ENCODE results near the gene OLFM2. TPM values are rescaled to one million over a fixed set of nuclear protein-coding genes. Genes with fewer than 3 reads are reported as not detected.
A peak's percentile ranks its signal among the peaks of the same experiment; 100 is the strongest.
"Not testable (repeated sequence)": the region's sequence is repeated elsewhere in the genome, so short reads cannot be mapped to it uniquely, and the experiment has no call there.

OLFM2 gene
- total RNA-seq, 1 donor from 2014 or later = 8.5 TPM

- no peak overlapping the region for H3K27ac ChIP-seq
- no peaks in the 10 kb centered on the region for H3K27me3 ChIP-seq (ENCODE audit: low read depth)
- no peaks in the 10 kb centered on the region for H3K4me1 ChIP-seq
- no peaks in the 10 kb centered on the region for H3K9me3 ChIP-seq
- no peak overlapping the region for H3K4me3 ChIP-seq
- TF ChIP-seq CTCF (IDR thresholded peaks at IDR 0.05) = no peak
- intact Hi-C loops (cut with DNase I) = no loop called here
- DNase-seq = no peak
- no peaks in the 10 kb centered on the region for H3K36me3 ChIP-seq
- no peak for ATAC-seq
Observed at GRCh38 chr19:9952276-9952675, 16.0 kb upstream of the OLFM2 start.

- no peaks in the 10 kb centered on the region for H3K36me3 ChIP-seq
- intact Hi-C loops (cut with DNase I) = no loop called here
- no peak overlapping the region for H3K27ac ChIP-seq
- ATAC-seq (no peak), DNase-seq (no peak)
- no peaks in the 10 kb centered on the region for H3K27me3 ChIP-seq (ENCODE audit: low read depth)
- H3K4me3 ChIP-seq = no peak overlapping the region
- no peak for TF ChIP-seq CTCF (IDR thresholded peaks at IDR 0.05)
- H3K4me1 ChIP-seq = no peaks in the 10 kb centered on the region
- H3K9me3 ChIP-seq = no peaks in the 10 kb centered on the region
Observed at GRCh38 chr19:9947441-9947840, 11.1 kb upstream of the OLFM2 start.

GRCh38 chr19:9946528-9947125, 10.3 kb upstream of the OLFM2 start:
- intact Hi-C loops (cut with DNase I); H3K4me1 ChIP-seq; H3K9me3 ChIP-seq; H3K4me3 ChIP-seq; ATAC-seq; DNase-seq; H3K27me3 ChIP-seq (ENCODE audit: low read depth); H3K36me3 ChIP-seq; H3K27ac ChIP-seq: not testable (repeated sequence)

- Histone ChIP-seq H3K27ac (peak overlapping the region; percentile 75), H3K4me3 (no peak overlapping the region), H3K36me3 (no peaks in the 10 kb centered on the region), H3K27me3 (ENCODE audit: low read depth) (peaks cover 4% of the 10 kb centered on the region), H3K9me3 (peaks cover 4% of the 10 kb centered on the region), H3K4me1 (no peaks in the 10 kb centered on the region)
- ATAC-seq = peak; percentile 71 to 87
- peak; percentile 6 for TF ChIP-seq CTCF (IDR thresholded peaks at IDR 0.05)
- intact Hi-C loops (cut with DNase I) = no loop called here
- peak; percentile 52 for DNase-seq
Observed at GRCh38 chr19:9945319-9945966, 9.1 kb upstream of the OLFM2 start.

GRCh38 chr19:9943744-9944143, 7.4 kb upstream of the OLFM2 start:
- peaks cover 4% of the 10 kb centered on the region for H3K27me3 ChIP-seq (ENCODE audit: low read depth)
- no peak for DNase-seq
- H3K9me3 ChIP-seq = peaks cover 4% of the 10 kb centered on the region
- no peaks in the 10 kb centered on the region for H3K36me3 ChIP-seq
- H3K4me1 ChIP-seq = no peaks in the 10 kb centered on the region
- no peak overlapping the region for H3K4me3 ChIP-seq
- TF ChIP-seq CTCF (IDR thresholded peaks at IDR 0.05) = no peak
- H3K27ac ChIP-seq = no peak overlapping the region
- intact Hi-C loops (cut with DNase I) = no loop called here
- ATAC-seq = no peak

GRCh38 chr19:9941671-9942070, 5.4 kb upstream of the OLFM2 start:
- Histone ChIP-seq H3K27ac (no peak overlapping the region), H3K9me3 (peaks cover 4% of the 10 kb centered on the region), H3K4me3 (no peak overlapping the region), H3K27me3 (ENCODE audit: low read depth) (peaks cover 16% of the 10 kb centered on the region), H3K4me1 (peaks cover 5% of the 10 kb centered on the region), H3K36me3 (no peaks in the 10 kb centered on the region)
- DNase-seq (no peak), ATAC-seq (no peak)
- intact Hi-C loops (cut with DNase I) = no loop called here
- no peak for TF ChIP-seq CTCF (IDR thresholded peaks at IDR 0.05)

All from lower lobe of right lung (tissue), 2 donors.